ENCODE data around the gene MARK3. TPM values are rescaled to one million over a fixed set of nuclear protein-coding genes. Genes with fewer than 3 reads are reported as not detected.

The MARK3 gene
- 71.6 and 78.0 TPM in 2 replicates for total RNA-seq (2022)
- percentile 82 among the genes with signal in this experiment for Bru-seq, nascent RNA
- percentile 84 among the genes with signal in this experiment for BruChase-seq, experiment 1, labeled RNA remaining after a 2-hour chase
- percentile 83 among the genes with signal in this experiment for BruChase-seq, experiment 2, labeled RNA remaining after a 6-hour chase
- long read RNA-seq, transcript MARK3-202 (16 exons, 3,283 nt), result major isoform, 25 of 98 reads
- long read RNA-seq, transcript MARK3-205 (18 exons, 3,371 nt), result minor isoform, 8 of 98 reads
- long read RNA-seq, transcript MARK3-201 (16 exons, 2,911 nt), result minor isoform, 11 of 98 reads
- long read RNA-seq, partial matches to known transcripts, result 6 of 98 reads
- long read RNA-seq, other reads (novel, unspliced or antisense), result 44 of 98 reads

GRCh38 chr14:103385152-103385928, at the start of gene MARK3:
Gene MARK3, plus strand, starts transcription at chr14:103385415. Its CDS starts 615 bp downstream, at chr14:103386030.
- peaks cover 13% of the 10 kb centered on the region for H3K27me3 Mint-ChIP-seq (ENCODE audit: insufficient read depth, unreplicated experiment)
- no peaks in the 10 kb centered on the region for H3K9me3 Mint-ChIP-seq (ENCODE audit: unreplicated experiment)
- DNase-seq, result peak; percentile 96 to 97
- peaks cover 12% of the 10 kb centered on the region for H3K36me3 Mint-ChIP-seq (ENCODE audit: insufficient read depth, unreplicated experiment)
- intact Hi-C loops (cut with micrococcal nuclease; ENCODE audit: unreplicated experiment), result loop anchor here (5.0 kb wide), 1 partner anchor 33 kb away; no protein-coding TSS in a partner anchor
- POLR2A ChIA-PET, result interaction anchor here (0.8 kb wide), 1 partner anchor 47 kb away, joined by 3 read pairs; no protein-coding TSS in a partner anchor
- peak within 1 kb of the TSS; percentile 86 for H3K27ac Mint-ChIP-seq (ENCODE audit: unreplicated experiment)
- H3K4me3 Mint-ChIP-seq (ENCODE audit: unreplicated experiment), result peak within 1 kb of the TSS; percentile 90
- no TSS peak for BruUV-seq (replicated peaks)
- TF ChIP-seq CTCF (IDR thresholded peaks at IDR 0.05; ENCODE audit: insufficient read depth in 1 of 2, low read depth in 1 of 2, low read length in 1 of 2, severe bottlenecking in 1 of 2, unreplicated experiment in 1 of 2), result peak in 1 of 2 experiments; percentile 7
- no peaks in the 10 kb centered on the region for H3K9me3 ChIP-seq
- H3K4me3 ChIP-seq (ENCODE audit: low read depth, low read length), result peak within 1 kb of the TSS; percentile 98
- H3K36me3 ChIP-seq (ENCODE audit: control insufficient read depth, insufficient read depth, low read length), result no peaks in the 10 kb centered on the region
- no peaks in the 10 kb centered on the region for H3K27me3 ChIP-seq (replicated peaks; ENCODE audit: control insufficient read depth, insufficient read depth, low read length)
- peaks cover 6% of the 10 kb centered on the region for H3K4me1 Mint-ChIP-seq (ENCODE audit: low read depth, unreplicated experiment)
- CTCF ChIA-PET, result no interaction called here
- H3K4me1 ChIP-seq, result peaks cover 9% of the 10 kb centered on the region; the same call in 1 of the 2 replicates

GRCh38 chr14:103336191-103336590, 49.0 kb upstream of the MARK3 start:
- TF ChIP-seq CTCF (IDR thresholded peaks at IDR 0.05; ENCODE audit: insufficient read depth in 1 of 2, low read depth in 1 of 2, low read length in 1 of 2, severe bottlenecking in 1 of 2, unreplicated experiment in 1 of 2), result no peak
- CTCF ChIA-PET, result interaction anchor here (0.9 to 1.4 kb wide), 2 partner anchors 21 to 231 kb away, joined by 4 read pairs; no protein-coding TSS in a partner anchor
- Mint-ChIP-seq H3K27me3 (ENCODE audit: insufficient read depth, unreplicated experiment) (no peaks in the 10 kb centered on the region), H3K9me3 (ENCODE audit: unreplicated experiment) (no peaks in the 10 kb centered on the region), H3K4me3 (ENCODE audit: unreplicated experiment) (peak overlapping the region; percentile 96), H3K36me3 (ENCODE audit: insufficient read depth, unreplicated experiment) (peaks cover 77% of the 10 kb centered on the region), H3K4me1 (ENCODE audit: low read depth, unreplicated experiment) (peaks cover 6% of the 10 kb centered on the region), H3K27ac (ENCODE audit: unreplicated experiment) (peak overlapping the region; percentile 96)
- Histone ChIP-seq H3K9me3 (no peaks in the 10 kb centered on the region), H3K4me3 (ENCODE audit: low read depth, low read length) (0 out of 2 replicates have a peak overlapping the region, but pooled peaks have one; percentile 96), H3K27me3 (replicated peaks; ENCODE audit: control insufficient read depth, insufficient read depth, low read length) (no peaks in the 10 kb centered on the region), H3K4me1 (peaks cover 6% of the 10 kb centered on the region; the same call in 1 of the 2 replicates), H3K36me3 (ENCODE audit: control insufficient read depth, insufficient read depth, low read length) (peaks cover 2% of the 10 kb centered on the region)
- no peak for DNase-seq
- intact Hi-C loops (cut with micrococcal nuclease; ENCODE audit: unreplicated experiment), result no loop called here
- POLR2A ChIA-PET, result no interaction called here
- BruUV-seq (replicated peaks), result no TSS peak

- BruUV-seq (replicated peaks), result no TSS peak
- CTCF ChIA-PET, result no interaction called here
- TF ChIP-seq CTCF (IDR thresholded peaks at IDR 0.05; ENCODE audit: insufficient read depth in 1 of 2, low read depth in 1 of 2, low read length in 1 of 2, severe bottlenecking in 1 of 2, unreplicated experiment in 1 of 2), result no peak
- H3K4me3 ChIP-seq (ENCODE audit: low read depth, low read length), result no peak overlapping the region
- no peaks in the 10 kb centered on the region for H3K27me3 ChIP-seq (replicated peaks; ENCODE audit: control insufficient read depth, insufficient read depth, low read length)
- no peaks in the 10 kb centered on the region for H3K9me3 Mint-ChIP-seq (ENCODE audit: unreplicated experiment)
- no peaks in the 10 kb centered on the region for H3K27me3 Mint-ChIP-seq (ENCODE audit: insufficient read depth, unreplicated experiment)
- no peaks in the 10 kb centered on the region for H3K9me3 ChIP-seq
- peaks cover 6% of the 10 kb centered on the region; the same call in 1 of the 2 replicates for H3K4me1 ChIP-seq
- H3K36me3 ChIP-seq (ENCODE audit: control insufficient read depth, insufficient read depth, low read length), result peaks cover 4% of the 10 kb centered on the region
- H3K36me3 Mint-ChIP-seq (ENCODE audit: insufficient read depth, unreplicated experiment), result peaks cover 94% of the 10 kb centered on the region
- DNase-seq, result no peak
- POLR2A ChIA-PET, result interaction anchor here (0.6 kb wide), 1 partner anchor 48 kb away, joined by 3 read pairs; the partner anchor contains the start of gene MARK3
- intact Hi-C loops (cut with micrococcal nuclease; ENCODE audit: unreplicated experiment), result no loop called here
- no peak overlapping the region for H3K27ac Mint-ChIP-seq (ENCODE audit: unreplicated experiment)
- peaks cover 6% of the 10 kb centered on the region for H3K4me1 Mint-ChIP-seq (ENCODE audit: low read depth, unreplicated experiment)
- H3K4me3 Mint-ChIP-seq (ENCODE audit: unreplicated experiment), result no peak overlapping the region
These were observed 47.4 kb upstream of the MARK3 start for GRCh38 chr14:103337794-103338193.

Data from Caco-2 (cell line).